NCI-H2107 (cell line): Measurements from ENCODE around the gene RPL6.

Experiments used
- DNase-seq: peaks from one replicate; lab custom pipeline; 2025; lab: John Stamatoyannopoulos, UW

Gene RPL6

DNA sequence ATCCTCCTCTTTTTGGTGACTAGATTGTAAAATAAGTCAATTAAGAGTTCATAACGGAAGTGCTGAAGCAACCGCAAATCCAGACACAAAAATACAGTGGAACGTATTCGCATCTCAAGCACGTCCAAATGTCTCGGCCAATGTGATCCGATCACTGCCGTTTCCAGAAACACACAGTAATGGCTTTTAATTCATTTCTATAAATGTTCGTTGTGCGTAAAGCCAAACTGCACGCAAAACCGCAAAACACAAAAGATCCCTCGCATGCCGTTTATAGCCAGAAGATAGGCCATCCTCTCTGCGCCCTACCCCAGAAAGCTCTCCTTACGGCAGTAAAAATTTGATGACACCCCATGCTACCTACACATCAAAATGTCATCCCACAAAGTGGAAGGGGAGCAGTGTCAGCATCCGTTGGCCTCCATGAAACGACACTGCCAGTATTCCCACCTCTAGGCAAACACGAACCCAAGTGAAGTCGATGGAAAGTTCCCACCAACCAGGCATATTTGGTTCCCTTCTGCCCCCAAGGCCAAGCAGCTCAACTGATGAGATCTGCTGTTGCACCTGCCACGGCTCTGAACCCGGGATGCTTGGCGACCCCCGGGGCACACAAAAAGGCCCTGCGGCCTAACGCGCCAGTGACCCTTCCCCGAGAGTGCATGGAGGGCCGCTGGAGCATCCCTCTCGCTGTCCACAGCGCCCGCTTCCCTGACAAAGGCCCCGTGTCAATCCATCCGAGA lies 28.6 kb downstream of the RPL6 start:
- DNase-seq, result no peak

- DNase-seq, result no peak
Measured at GRCh38 chr12:112375105-112375504, 34.3 kb downstream of the RPL6 start.

- DNase-seq, result no peak
Measured at GRCh38 chr12:112374166-112374740, 35.2 kb downstream of the RPL6 start.

DNA sequence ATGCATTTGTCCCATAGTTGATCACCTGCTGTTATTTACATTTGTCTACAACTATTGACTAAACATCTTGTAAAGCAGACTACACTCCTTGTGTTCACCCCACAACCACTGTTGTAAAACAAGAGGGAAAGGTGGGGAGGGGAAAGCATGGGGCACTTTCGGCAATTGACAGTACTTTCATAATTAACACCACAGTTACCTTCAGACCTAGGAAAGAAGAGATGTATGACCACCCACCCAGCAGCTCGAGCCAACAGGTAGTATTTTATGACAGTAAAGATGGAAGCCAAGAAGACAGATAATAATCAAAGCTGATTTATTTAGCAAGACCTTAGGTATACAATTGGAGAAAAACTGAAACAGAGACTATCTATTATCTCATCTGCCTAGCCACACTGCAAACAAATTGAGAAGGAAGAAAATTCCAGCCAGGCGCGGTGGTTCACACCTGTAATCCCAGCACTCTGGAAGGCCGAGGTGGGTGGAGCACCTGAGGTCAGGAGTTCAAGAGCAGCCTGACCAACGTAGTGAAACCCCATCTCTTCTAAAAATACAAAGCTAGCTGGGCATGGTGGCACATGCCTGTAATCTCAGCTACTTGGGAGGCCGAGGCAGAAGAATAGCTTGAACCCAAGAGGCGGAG lies 38.4 kb downstream of the RPL6 start:
- no peak for DNase-seq

- no peak for DNase-seq
Measured at GRCh38 chr12:112370199-112370598, 39.2 kb downstream of the RPL6 start.

- no peak for DNase-seq
Measured at GRCh38 chr12:112368856-112369255, 40.5 kb downstream of the RPL6 start.

- DNase-seq, result no peak
Measured at GRCh38 chr12:112367965-112368364, 41.4 kb downstream of the RPL6 start.

DNA sequence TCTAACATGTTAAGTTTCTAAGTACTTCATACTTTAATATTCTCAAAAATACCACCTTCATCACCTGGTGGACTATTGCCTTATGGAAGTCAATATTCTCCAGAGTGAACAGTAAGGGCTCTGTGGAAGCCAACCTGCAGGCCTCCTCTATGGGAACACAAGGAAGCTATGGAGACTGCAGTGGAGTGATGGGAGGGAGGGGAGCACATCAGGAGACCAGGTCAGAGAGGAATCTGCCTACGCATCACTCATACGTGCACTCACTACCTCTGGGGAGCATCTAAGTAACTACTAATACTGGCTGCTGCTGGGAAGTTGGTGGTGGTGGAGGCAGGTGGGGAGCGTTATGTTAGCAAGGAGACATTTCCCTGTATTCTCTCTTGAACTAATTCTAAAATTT lies 47.1 kb downstream of the RPL6 start:
- DNase-seq, result no peak

DNA sequence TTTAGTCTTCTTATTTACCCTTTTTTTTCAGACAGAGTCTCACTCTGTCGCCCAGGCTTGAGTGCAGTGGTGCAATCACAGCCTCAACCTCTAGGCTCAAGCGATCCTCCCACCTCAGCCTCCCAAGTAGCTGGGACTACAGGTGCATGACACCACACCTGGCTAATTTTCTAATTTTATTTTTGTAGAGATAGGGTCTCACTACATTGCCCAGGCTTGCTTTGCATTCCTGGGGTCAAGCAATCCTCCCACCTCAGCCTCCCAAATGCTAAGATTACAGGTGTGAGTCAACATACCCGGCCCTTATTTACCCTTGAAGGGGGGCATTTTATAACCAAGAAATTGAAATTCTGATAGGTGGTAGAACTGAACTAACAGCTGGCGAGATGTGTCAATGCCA lies 48.1 kb downstream of the RPL6 start:
- DNase-seq, result no peak

DNA sequence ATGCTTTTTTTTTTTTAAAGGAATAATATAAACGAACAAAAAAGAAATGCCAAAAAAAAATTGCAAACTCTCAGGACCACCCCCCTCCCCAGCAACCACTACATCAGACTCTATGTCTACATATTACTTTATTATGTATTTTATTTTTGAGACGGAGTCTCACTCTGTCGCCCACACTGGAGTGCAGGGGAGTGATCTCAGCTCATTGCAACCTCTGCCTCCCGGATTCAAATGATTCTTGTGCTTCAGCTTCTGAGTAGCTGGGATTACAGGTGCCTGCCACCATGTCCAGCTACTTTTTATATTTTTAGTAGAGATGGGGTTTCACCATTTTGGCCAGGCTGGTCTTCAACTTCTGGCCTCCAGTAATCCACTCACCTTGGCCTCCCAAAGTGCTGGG lies 50.1 kb downstream of the RPL6 start:
- DNase-seq, result no peak

DNA sequence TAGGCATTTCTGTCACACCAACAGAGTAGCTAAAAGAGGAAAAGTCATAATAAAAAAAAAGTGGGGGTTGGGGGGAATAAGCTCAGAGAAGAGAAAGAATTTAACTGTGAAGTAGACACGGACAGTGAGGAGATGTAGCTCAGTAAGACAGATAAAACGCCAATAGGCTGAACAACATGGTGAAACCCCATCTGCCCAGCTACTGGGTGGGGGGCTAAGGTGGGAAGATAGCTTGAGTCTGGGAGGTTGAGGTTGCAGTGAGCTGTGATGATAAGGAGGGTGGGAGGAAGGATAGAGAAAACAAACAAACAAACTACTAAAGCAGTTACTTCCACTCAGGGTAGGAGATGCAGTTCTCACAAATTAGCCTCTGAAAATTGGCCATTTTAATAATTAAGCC lies 52.2 kb downstream of the RPL6 start:
- DNase-seq, result no peak
